Omental fat pad (tissue), 4 donors: ENCODE data around the gene SH3GL1. TPM values are rescaled to one million over a fixed set of nuclear protein-coding genes. Genes with fewer than 3 reads are reported as not detected.
A peak's percentile ranks its signal among the peaks of the same experiment; 100 is the strongest.

Experiments
- ATAC-seq: fragments of 150-250 bp; one replicate; pipeline ENCODE4 v1.9.1; 2016; ENCODE audit warnings: mild to moderate bottlenecking, moderate library complexity; ENCODE audit not compliant: low FRiP score
- DNase-seq: peaks from one replicate; pipeline ENCODE4 v3.0.0-alpha.2; 2019; ENCODE audit warnings: low spot score
- total RNA-seq, 4 donors: library from RNA; depleted of rRNA; stranded (reverse); fragments of >200 nt; gene quantifications; one replicate each; pipeline ENCODE4 v1.1.0, GENCODE V29; 2016
- TF ChIP-seq, protein P1 (sequence below), 3 donors: fragments of 450-650 bp; IDR thresholded peaks; one replicate each; pipeline ENCODE4 v1.5.1; 2016 to 2017; ENCODE audit warnings: antibody characterized with exemption in 3 of 3, mild to moderate bottlenecking in 3 of 3, moderate library complexity in 2 of 3

SH3GL1 gene
- total RNA-seq, 4 donors from 2014 or later: 38.0 to 54.9 (median 48.2) TPM

DNA sequence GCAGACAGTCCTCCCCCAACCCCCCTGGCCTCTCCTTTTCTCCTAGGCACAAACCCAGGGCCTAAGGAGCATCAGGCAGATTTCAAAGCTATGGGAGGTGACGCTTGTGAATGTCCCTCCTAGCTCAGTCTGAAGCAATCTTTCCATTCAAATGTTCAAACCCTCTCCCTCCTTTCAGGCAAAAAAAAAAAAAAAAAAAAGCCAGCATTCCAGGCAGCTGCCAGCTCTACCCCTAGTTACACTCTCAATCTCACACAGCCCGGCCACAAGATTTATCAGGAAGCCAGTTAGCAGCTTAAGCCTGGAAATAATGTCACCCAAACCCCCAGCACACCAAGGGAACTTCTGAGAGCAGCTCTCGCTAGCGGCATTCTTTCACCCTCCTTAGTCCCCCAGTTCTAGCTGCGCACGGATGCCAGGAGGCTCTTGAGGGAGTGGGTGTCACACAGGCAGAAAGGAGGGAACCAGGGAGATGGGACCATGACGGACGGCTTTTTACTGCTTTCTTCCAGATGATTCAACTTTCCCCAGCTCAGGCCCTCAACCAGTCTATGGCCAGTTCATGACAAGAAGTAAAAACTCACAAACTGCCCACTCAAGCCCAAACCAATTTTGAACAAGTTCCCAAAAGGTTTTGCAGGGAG, 6.3 kb downstream of the SH3GL1 start:
- ATAC-seq (no peak), DNase-seq (no peak)
- TF ChIP-seq, protein P1, sequence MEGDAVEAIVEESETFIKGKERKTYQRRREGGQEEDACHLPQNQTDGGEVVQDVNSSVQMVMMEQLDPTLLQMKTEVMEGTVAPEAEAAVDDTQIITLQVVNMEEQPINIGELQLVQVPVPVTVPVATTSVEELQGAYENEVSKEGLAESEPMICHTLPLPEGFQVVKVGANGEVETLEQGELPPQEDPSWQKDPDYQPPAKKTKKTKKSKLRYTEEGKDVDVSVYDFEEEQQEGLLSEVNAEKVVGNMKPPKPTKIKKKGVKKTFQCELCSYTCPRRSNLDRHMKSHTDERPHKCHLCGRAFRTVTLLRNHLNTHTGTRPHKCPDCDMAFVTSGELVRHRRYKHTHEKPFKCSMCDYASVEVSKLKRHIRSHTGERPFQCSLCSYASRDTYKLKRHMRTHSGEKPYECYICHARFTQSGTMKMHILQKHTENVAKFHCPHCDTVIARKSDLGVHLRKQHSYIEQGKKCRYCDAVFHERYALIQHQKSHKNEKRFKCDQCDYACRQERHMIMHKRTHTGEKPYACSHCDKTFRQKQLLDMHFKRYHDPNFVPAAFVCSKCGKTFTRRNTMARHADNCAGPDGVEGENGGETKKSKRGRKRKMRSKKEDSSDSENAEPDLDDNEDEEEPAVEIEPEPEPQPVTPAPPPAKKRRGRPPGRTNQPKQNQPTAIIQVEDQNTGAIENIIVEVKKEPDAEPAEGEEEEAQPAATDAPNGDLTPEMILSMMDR (IDR thresholded peaks at IDR 0.05): no peak

DNA sequence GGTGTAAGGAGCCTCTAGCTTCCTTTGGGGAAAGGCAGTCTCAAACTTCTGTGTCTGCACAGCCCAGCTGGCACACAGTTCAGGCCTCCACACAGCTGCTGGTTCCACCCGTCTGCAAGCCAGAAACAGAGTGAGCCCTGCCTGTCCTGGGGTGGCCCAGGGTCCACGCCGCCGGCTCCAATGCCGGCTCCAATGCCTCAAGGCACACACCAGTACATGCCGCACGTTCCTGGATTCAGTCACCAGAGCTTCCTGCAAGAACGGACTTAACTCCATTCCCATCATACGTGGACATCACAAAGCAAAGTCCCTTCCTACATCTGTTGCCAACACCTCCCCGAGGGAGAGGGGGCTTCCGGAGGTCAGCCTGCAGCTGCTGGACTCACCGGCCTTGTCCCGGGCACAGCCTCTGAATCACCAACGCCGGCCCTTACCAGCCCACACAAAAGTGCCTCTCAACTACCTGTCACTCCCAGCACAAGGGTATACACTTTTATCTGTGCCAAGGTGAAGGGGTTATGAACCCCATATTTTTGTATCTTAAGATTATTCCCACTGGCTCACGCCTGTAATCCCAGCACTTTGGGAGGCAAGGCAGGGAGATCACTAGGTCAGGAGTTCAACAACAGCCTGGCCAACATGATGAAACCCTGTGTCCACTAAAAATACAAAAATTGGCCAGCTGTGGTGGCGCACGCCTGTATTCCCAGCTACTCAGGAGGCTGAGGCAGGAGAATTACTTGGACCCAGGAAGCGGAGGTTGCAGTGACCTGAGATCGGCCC, 8.5 kb downstream of the SH3GL1 start:
- DNase-seq: no peak
- TF ChIP-seq, protein P1 (IDR thresholded peaks at IDR 0.05): no peak
- ATAC-seq: peak; percentile 28

DNA sequence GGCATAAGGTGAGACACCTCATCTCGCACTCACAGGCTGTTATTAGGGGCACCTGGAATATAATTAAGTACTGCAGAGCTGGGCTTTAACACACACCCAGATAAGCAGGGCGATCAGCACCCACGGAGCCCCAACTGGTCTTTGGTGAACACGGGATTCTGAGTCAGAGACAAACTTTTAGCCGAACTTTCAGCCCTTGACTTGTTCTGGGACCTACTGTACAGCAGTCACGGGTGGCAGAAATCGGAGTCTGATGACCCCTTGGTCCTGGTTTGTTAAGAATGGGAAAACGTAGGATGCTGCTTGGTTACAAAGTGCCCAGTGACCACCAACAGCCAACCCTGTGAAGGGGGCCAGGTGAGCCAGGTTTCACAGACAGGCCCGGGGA, 9.0 kb downstream of the SH3GL1 start:
- ATAC-seq (no peak), DNase-seq (no peak)
- TF ChIP-seq, protein P1 (IDR thresholded peaks at IDR 0.05): no peak

DNA sequence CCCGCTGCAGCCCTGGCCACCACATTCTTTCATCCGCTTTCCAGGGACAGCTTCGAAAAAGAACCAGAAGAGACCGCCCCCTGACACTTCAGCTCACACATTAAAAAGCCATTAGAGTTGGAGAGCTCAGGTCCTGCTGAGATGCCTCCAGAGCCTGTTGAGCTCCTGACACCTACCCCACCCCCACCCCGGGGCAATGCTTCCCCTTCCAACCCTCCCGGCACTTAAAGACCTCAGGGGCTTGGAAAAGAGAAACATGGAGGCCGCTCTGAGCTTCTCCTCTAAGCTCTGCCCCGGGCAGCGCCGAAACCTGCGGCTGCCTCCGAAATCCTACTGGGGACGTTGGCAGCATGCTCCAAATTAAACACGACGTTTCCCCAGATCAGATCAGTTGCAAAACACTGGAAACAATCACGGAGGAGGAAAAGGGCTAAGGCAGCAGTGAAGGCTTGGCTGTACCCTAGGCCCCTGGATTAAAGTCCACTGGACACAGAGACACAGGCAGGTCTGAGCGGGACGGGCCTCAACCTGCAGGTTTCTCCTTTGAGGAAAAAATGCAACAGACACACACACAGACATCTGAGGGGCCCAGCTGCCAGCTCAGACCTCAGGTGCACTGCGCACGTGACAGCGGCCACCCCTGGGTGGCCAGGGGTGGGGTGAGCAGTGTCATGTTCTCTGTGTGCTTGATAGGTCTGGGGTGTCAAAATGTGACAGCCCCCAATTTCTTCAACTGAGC, 9.6 kb downstream of the SH3GL1 start:
- TF ChIP-seq, protein P1 (IDR thresholded peaks at IDR 0.05): no peak
- no peak for ATAC-seq
- no peak for DNase-seq

DNA sequence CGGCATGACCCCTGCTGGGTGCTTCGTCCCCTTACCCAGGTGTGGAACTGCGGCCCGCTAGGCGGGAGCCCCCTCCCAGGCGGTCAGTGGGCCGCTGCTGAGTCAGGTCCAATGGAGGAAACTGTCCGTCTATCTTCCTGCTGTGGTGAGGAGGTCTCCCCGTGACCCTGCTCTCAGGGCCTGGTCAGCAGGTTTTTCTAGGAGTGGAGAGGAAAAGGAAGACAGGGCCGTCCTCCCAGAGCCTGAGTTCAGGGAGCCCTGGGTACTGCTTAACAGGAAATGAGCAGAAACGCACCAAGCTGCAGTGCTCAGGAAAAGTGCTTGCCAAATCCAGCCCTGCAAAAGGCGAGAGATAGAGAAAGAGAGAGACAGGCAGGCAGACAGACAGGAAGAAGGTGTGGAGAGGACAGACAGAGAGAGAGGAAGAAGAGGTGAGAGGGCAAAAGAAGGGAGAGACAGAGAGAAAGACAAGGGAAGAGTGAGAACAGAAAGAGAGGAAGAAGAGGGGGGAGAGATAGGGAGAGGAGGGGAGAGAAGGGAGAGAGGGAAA, 10.3 kb downstream of the SH3GL1 start:
- ATAC-seq: no peak
- DNase-seq: no peak
- TF ChIP-seq, protein P1 (IDR thresholded peaks at IDR 0.05): no peak

DNA sequence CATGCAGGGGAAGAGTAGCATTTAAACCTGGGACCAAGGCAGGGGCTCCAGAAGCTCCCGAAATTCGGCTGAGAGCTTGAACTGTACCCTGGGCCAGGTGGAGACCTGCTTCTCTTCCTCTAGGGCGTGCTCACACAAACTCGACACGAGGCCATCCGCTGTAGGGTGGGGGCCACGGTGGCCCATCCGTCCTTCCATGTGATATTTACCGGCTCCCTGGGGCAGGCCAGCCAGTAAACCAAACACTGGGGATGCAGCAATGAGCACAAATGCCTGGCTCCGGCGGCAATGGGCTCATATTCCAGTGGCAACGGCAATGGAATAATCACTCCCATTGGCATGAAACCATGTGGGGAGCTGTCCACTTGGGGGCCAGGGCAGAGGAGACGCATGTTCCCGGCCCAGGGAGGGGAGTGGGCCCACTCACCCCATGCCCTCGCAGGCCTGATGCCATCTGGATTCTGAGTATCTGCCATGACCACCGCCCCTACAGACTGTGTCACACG, 10.8 kb downstream of the SH3GL1 start:
- no peak for DNase-seq
- TF ChIP-seq, protein P1 (IDR thresholded peaks at IDR 0.05): no peak
- ATAC-seq: no peak
